A673 (cell line): ENCODE data around the gene ATF6.

Experiments
- CTCF ChIP-seq: fragments of 300-800, 200-600 bp; sonication (generic); conservative IDR thresholded peaks from 2 replicates; pipeline ENCODE4 v1.5.1; 2017; ENCODE audit warnings: low read depth, mild to moderate bottlenecking, antibody characterized with exemption, low read length, moderate library complexity, mixed read lengths
- EZH2 ChIP-seq: fragments of 200-600 bp; sonication (generic); IDR thresholded peaks from 2 replicates; pipeline ENCODE4 v1.6.1; 2017; ENCODE audit warnings: borderline replicate concordance, low read depth, mild to moderate bottlenecking, mixed read lengths, antibody characterized with exemption, low read length; ENCODE audit not compliant: poor library complexity, severe bottlenecking

DNA sequence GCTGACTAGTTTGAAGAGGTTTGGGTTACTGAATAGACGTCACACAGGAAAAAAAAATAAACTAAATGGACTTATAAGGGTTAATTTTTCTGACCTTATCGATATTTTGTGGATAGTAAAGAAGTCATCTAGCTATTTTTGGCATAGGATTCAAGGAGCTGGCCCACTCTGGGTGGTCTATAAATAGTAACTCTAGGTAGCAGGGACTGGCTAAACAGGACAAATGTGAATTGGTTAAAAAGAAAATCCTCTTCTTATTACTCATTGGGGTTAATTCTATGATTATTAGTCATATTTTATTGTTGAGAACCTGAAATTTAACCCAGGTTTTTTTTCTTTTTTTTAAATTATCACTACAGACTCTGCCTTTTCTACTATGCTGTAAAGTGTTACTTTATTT, 61.7 kb downstream of the ATF6 start:
- TF ChIP-seq CTCF = no peak
- no peak for TF ChIP-seq EZH2
